Glutamatergic neuron (in vitro differentiated cells): ENCODE results near the gene SPATA33. TPM values are rescaled to one million over a fixed set of nuclear protein-coding genes. Genes with fewer than 3 reads are reported as not detected.

Source experiments
- DNase-seq: peaks from one replicate; pipeline ENCODE4 v3.0.0; 2022
- H3K27ac Mint-ChIP-seq: one replicate; pipeline ENCODE4 v1.8.0; 2020; ENCODE audit warnings: mild to moderate bottlenecking, mixed read lengths, inconsistent platforms; ENCODE audit not compliant: unreplicated experiment
- H3K27me3 Mint-ChIP-seq: one replicate; pipeline ENCODE4 v1.8.0; 2020; ENCODE audit warnings: mild to moderate bottlenecking, moderate library complexity, mixed read lengths, inconsistent platforms; ENCODE audit not compliant: unreplicated experiment
- H3K36me3 Mint-ChIP-seq: one replicate; pipeline ENCODE4 v1.8.0; 2020; ENCODE audit warnings: mild to moderate bottlenecking, mixed read lengths, inconsistent platforms; ENCODE audit not compliant: unreplicated experiment
- H3K4me1 Mint-ChIP-seq: one replicate; pipeline ENCODE4 v1.8.0; 2020; ENCODE audit warnings: mild to moderate bottlenecking, low read depth, mixed read lengths, inconsistent platforms; ENCODE audit not compliant: unreplicated experiment
- H3K4me3 Mint-ChIP-seq: one replicate; pipeline ENCODE4 v1.8.0; 2020; ENCODE audit warnings: mild to moderate bottlenecking, mixed read lengths, inconsistent platforms; ENCODE audit not compliant: unreplicated experiment
- H3K9me3 Mint-ChIP-seq: one replicate; pipeline ENCODE4 v1.8.0; 2020; ENCODE audit warnings: mild to moderate bottlenecking, moderate library complexity, mixed read lengths, inconsistent platforms; ENCODE audit not compliant: unreplicated experiment
- CTCF ChIP-seq: fragments of 200-600 bp; sonication (generic); IDR thresholded peaks from one replicate; pipeline ENCODE4 v1.5.0; 2021; ENCODE audit not compliant: partially characterized antibody, unreplicated experiment
- total RNA-seq: library from RNA; stranded (reverse); fragmentation: NEBNext Ultra II Directional; extraction: Animal tissue kit (Norgen Biotek cat#: 25700); gene quantifications from one replicate; pipeline ENCODE4 v1.2.1, GENCODE V29; 2021; ENCODE audit not compliant: unreplicated experiment

Gene SPATA33
- total RNA-seq, 1 donor from 2014 or later: 18.0 TPM

DNA sequence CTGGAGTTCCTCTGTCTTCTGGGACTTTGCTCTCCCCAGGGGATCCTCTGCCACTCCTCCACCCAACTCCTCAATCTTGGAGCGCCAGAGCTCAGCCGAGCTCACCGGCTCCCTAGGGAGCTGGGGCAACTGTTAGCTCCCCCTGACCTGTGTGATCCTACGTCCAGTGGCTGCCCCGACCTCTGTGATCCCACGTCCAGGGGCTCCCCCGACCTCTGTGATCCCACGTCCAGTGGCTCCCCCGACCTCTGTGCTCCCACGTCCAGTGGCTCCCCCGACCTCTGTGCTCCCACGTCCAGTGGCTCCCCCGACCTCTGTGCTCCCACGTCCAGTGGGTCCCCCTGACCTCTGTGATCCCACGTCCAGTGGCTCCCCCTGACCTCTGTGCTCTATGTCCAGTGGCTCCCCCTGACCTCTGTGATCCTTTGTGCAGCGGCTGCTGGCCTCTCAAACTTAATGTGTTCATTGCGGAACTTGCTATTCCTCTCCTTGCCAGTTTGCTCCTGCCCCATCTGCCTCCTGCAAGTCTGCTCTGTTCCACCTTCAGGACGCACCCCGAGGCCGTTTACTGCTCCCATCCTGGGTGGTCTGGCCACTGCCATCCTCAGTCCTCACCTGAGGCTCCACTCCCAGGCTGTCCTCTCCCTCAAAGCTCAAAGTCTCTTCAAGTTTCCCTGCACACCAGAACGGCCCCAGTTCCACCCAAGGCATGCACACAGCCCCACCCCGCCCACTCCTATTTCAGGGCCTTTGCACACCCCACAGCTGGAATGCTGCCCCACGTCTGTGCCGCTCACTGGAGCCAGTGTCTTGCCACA lies 60.3 kb downstream of the SPATA33 start:
- H3K27ac Mint-ChIP-seq: no peak overlapping the region
- peaks cover 9% of the 10 kb centered on the region for H3K9me3 Mint-ChIP-seq
- H3K4me1 Mint-ChIP-seq: peaks cover 2% of the 10 kb centered on the region
- peaks cover 9% of the 10 kb centered on the region for H3K27me3 Mint-ChIP-seq
- no peak for DNase-seq
- H3K4me3 Mint-ChIP-seq: no peak overlapping the region
- no peak for TF ChIP-seq CTCF
- H3K36me3 Mint-ChIP-seq: no peaks in the 10 kb centered on the region

Other genes with a start within 250 kb of the SPATA33 start
- 367 TPM for gene ANKRD11, start 167.3 kb upstream of the SPATA33 start, total RNA-seq
- gene SPG7, start 149.4 kb upstream of the SPATA33 start, total RNA-seq: 166 TPM
- gene RPL13, start 97.2 kb upstream of the SPATA33 start, total RNA-seq: 893 TPM
- 17.8 TPM for gene CPNE7, start 82.1 kb upstream of the SPATA33 start, total RNA-seq
- 0.39 TPM for gene DPEP1, start 44.2 kb upstream of the SPATA33 start, total RNA-seq
- gene CHMP1A, start 128 bp upstream of the SPATA33 start, total RNA-seq: 96.3 TPM
- 56.9 TPM for gene CDK10, start 28.9 kb downstream of the SPATA33 start, total RNA-seq
- gene SPATA2L, start 43.9 kb downstream of the SPATA33 start, total RNA-seq: 18.6 TPM
- gene VPS9D1, start 63.1 kb downstream of the SPATA33 start, total RNA-seq: 19.5 TPM
- 20.8 TPM for gene ZNF276, start 63.7 kb downstream of the SPATA33 start, total RNA-seq
- gene FANCA, start 158.8 kb downstream of the SPATA33 start, total RNA-seq: 42.8 TPM
- 39.2 TPM for gene SPIRE2, start 170.6 kb downstream of the SPATA33 start, total RNA-seq
- gene TCF25, start 215.8 kb downstream of the SPATA33 start, total RNA-seq: 272 TPM